Neuronal stem cell (in vitro differentiated cells): ENCODE measurements around the gene KLHL7. TPM values are rescaled to one million over a fixed set of nuclear protein-coding genes. Genes with fewer than 3 reads are reported as not detected.

Experiments used
- DNase-seq: peaks from one replicate; pipeline ENCODE4 v3.0.0-alpha.2; 2013; ENCODE audit warnings: low spot score
- H2AFZ ChIP-seq: one replicate; pipeline ENCODE4 v1.6.1; 2013; ENCODE audit warnings: mild to moderate bottlenecking, low read length, inconsistent platforms
- H2AK5ac ChIP-seq: 2 replicates; pipeline ENCODE4 v1.6.1; 2013; ENCODE audit warnings: low read depth, mild to moderate bottlenecking, inconsistent platforms, low read length, moderate library complexity, mixed read lengths
- H2BK120ac ChIP-seq: 2 replicates; pipeline ENCODE4 v1.6.1; 2013; ENCODE audit warnings: low read depth, mild to moderate bottlenecking, inconsistent platforms, low read length, moderate library complexity, mixed read lengths
- H2BK12ac ChIP-seq: one replicate; pipeline ENCODE4 v1.6.1; 2013; ENCODE audit warnings: low read length, inconsistent platforms
- H2BK15ac ChIP-seq: 2 replicates; pipeline ENCODE4 v1.6.1; 2013; ENCODE audit warnings: mild to moderate bottlenecking, low read length, inconsistent platforms, mixed read lengths
- H2BK5ac ChIP-seq: one replicate; pipeline ENCODE4 v1.6.1; 2013; ENCODE audit warnings: inconsistent platforms, mild to moderate bottlenecking, low read length, moderate library complexity
- H3K14ac ChIP-seq: one replicate; pipeline ENCODE4 v1.6.1; 2013; ENCODE audit warnings: low read length, inconsistent platforms
- H3K18ac ChIP-seq: 2 replicates; pipeline ENCODE4 v1.6.1; 2013; ENCODE audit warnings: low read length, inconsistent platforms
- H3K23ac ChIP-seq: 2 replicates; pipeline ENCODE4 v1.6.1; 2013; ENCODE audit warnings: low read depth, mild to moderate bottlenecking, mixed read lengths, low read length, inconsistent platforms; ENCODE audit not compliant: poor library complexity
- H3K27ac ChIP-seq: replicated peaks from 3 replicates; pipeline ENCODE4 v1.5.1; 2013; ENCODE audit warnings: low read length, inconsistent platforms
- H3K27me3 ChIP-seq, 3 experiments: 2 replicates each; pipeline ENCODE4 v1.6.1; 2013; ENCODE audit warnings: low read length in 3 of 3, mild to moderate bottlenecking in 2 of 3, inconsistent platforms in 1 of 3, low read depth in 1 of 3, mixed read lengths in 1 of 3, moderate library complexity in 1 of 3; ENCODE audit not compliant: control insufficient read depth in 3 of 3, insufficient read depth in 3 of 3
- H3K36me3 ChIP-seq, 2 donors: replicated peaks in 1 of 2; 2 replicates each; pipeline ENCODE4 v1.6.1; 2013; ENCODE audit warnings: low read length in 2 of 2; ENCODE audit not compliant: control insufficient read depth in 2 of 2, insufficient read depth in 2 of 2
- H3K4ac ChIP-seq: 2 replicates; pipeline ENCODE4 v1.6.1; 2013; ENCODE audit warnings: inconsistent platforms, mild to moderate bottlenecking, low read length, moderate library complexity
- H3K4me1 ChIP-seq, 2 donors: 1 replicate in 1 of 2; 2 replicates in 1 of 2; pipeline ENCODE4 v1.6.1; 2013; ENCODE audit warnings: low read length in 2 of 2, low read depth in 1 of 2; ENCODE audit not compliant: control insufficient read depth in 2 of 2, insufficient read depth in 1 of 2
- H3K4me2 ChIP-seq: one replicate; pipeline ENCODE4 v1.6.1; 2013; ENCODE audit warnings: mild to moderate bottlenecking, low read length, inconsistent platforms; ENCODE audit not compliant: insufficient read depth, poor library complexity, severe bottlenecking
- H3K4me3 ChIP-seq, 2 donors: 2 replicates each; pipeline ENCODE4 v1.5.1; 2013; ENCODE audit warnings: low read length in 2 of 2, mild to moderate bottlenecking in 2 of 2, inconsistent platforms in 1 of 2, moderate library complexity in 1 of 2
- H3K79me1 ChIP-seq: one replicate; pipeline ENCODE4 v1.6.1; 2013; ENCODE audit warnings: low read depth, mild to moderate bottlenecking, inconsistent platforms, low read length, moderate library complexity
- H3K9ac ChIP-seq: one replicate; pipeline ENCODE4 v1.6.1; 2013; ENCODE audit warnings: mild to moderate bottlenecking, low read depth, low read length, inconsistent platforms; ENCODE audit not compliant: poor library complexity
- H3K9me3 ChIP-seq, 2 donors: replicated peaks in 1 of 2; 2 replicates each; pipeline versions ENCODE3 to v1.6.1; 2013; ENCODE audit warnings: low read length in 2 of 2, mild to moderate bottlenecking in 2 of 2, inconsistent platforms in 1 of 2, low read depth in 1 of 2, mixed read lengths in 1 of 2, moderate library complexity in 1 of 2; ENCODE audit not compliant: control insufficient read depth in 2 of 2, insufficient read depth in 1 of 2
- H4K8ac ChIP-seq: one replicate; pipeline ENCODE4 v1.6.1; 2013; ENCODE audit warnings: low read depth, mild to moderate bottlenecking, inconsistent platforms, low read length, moderate library complexity
- H4K91ac ChIP-seq: one replicate; pipeline ENCODE4 v1.6.1; 2013; ENCODE audit warnings: low read length, low read depth, mild to moderate bottlenecking, inconsistent platforms; ENCODE audit not compliant: poor library complexity
- WGBS, 2 donors: extraction: QIAGEN DNeasy Blood & Tissue Kit; methylation state at CpG; one replicate each; pipeline ENCODE4 v1.1.7; 2013; ENCODE audit warnings: missing lambda C conversion rate in 2 of 2, mixed read lengths in 1 of 2; ENCODE audit not compliant: insufficient read length in 2 of 2, insufficient replicate concordance in 1 of 2; ENCODE audit errors: extremely low coverage in 2 of 2; 5-methylcytosine and 5-hydroxymethylcytosine counted together
- polyA plus RNA-seq, 2 experiments: library from polyadenylated mRNA; stranded (reverse); fragments of 200-250 nt; gene quantifications; one replicate each; pipeline ENCODE4 v1.2.3, GENCODE V29; 2013

KLHL7 gene, protein sequence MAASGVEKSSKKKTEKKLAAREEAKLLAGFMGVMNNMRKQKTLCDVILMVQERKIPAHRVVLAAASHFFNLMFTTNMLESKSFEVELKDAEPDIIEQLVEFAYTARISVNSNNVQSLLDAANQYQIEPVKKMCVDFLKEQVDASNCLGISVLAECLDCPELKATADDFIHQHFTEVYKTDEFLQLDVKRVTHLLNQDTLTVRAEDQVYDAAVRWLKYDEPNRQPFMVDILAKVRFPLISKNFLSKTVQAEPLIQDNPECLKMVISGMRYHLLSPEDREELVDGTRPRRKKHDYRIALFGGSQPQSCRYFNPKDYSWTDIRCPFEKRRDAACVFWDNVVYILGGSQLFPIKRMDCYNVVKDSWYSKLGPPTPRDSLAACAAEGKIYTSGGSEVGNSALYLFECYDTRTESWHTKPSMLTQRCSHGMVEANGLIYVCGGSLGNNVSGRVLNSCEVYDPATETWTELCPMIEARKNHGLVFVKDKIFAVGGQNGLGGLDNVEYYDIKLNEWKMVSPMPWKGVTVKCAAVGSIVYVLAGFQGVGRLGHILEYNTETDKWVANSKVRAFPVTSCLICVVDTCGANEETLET
- 55.9 TPM for polyA plus RNA-seq (2013, experiment 1 of 2)
- 56.5 TPM for polyA plus RNA-seq (2013, experiment 2 of 2)

DNA sequence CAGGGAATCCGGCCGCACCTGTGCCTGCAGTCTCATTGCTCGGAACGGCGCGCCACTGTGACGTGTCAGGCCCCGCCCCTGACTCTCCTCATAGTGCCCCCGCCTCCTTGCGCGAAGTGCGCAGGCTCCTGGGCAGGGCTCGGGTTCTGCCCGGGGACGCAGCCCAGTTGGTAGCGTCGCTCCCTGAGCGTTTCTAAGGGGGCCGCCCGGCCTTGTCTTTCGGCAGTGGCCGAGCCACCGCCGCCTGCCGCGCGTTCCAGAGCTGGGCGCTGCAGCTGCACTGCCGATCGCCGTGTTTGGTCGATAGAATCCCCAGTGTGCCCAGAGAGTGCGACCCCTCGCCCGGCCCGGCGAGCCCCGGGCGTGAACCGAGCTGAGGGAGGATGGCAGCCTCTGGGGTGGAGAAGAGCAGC lies at the start of gene KLHL7:
Gene KLHL7, plus strand, starts transcription at position 142 of the 413 bp plus-strand sequence. Its CDS starts 242 bp downstream, at position 384.
- Histone ChIP-seq H2BK15ac (no peak within 1 kb of the TSS), H4K8ac (no peak within 1 kb of the TSS), H3K9me3 (peaks cover 1 to 8% of the 10 kb centered on the region in 2 donors), H3K23ac (peak within 1 kb of the TSS; percentile 21), H2BK5ac (peak within 1 kb of the TSS; percentile 98), H2AK5ac (no peak within 1 kb of the TSS), H2BK12ac (peak within 1 kb of the TSS; percentile 42), H3K79me1 (no peaks in the 10 kb centered on the region), H3K4me1 (peaks cover 4 to 5% of the 10 kb centered on the region in 2 donors), H3K36me3 (peaks cover 2 to 19% of the 10 kb centered on the region in 2 donors), H4K91ac (peak within 1 kb of the TSS; percentile 46), H2BK120ac (no peak within 1 kb of the TSS), H3K27ac (peak within 1 kb of the TSS; percentile 91), H3K14ac (peak within 1 kb of the TSS; percentile 73), H3K4ac (no peak within 1 kb of the TSS), H3K4me3 (peak within 1 kb of the TSS; percentile 87 to 100), H3K18ac (peak within 1 kb of the TSS; percentile 96), H3K9ac (peak within 1 kb of the TSS; percentile 97), H2AFZ (peak within 1 kb of the TSS; percentile 97), H3K27me3 (no peaks in the 10 kb centered on the region), H3K4me2 (peak within 1 kb of the TSS; percentile 82)
- no CpG with 5 or more reads among the region's 40 CpGs for WGBS, 2 donors
- peak; percentile 93 for DNase-seq

DNA sequence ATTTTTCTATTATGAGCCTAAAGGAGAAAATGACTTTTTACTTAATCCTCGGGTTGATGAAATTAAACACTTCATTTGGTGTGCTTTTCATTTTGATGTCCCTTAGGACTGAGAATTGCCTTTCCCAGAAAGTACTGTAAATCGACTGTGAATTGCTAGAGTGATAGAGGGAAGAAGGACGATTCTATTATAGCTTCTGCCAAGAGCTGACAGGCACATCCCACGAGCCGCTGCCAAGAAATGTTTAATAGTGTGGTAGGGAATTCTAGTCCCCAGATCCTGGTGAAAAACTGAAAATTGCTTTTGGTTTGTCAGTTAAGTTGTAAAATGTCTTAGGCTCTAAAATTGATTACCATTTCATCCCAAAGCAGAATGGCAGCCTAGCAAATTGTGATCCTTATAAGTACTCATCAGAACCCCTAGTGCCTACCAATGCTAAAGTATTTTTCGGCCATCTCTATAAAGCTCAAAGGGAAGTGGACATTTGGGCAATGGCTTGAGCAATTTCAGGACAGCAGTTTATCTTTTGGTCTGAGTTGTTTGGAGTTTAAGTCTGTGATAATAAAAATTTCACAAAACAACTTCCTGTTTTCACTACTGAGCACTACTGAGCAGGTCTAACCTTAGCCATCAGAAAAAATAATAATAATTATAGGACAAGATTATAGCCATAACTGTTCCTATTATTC lies 47.0 kb upstream of the KLHL7 start:
- Histone ChIP-seq H4K8ac (no peak overlapping the region), H2BK5ac (no peak overlapping the region), H2BK120ac (no peak overlapping the region), H3K23ac (no peak overlapping the region), H3K36me3 (no peaks in the 10 kb centered on the region), H2BK15ac (no peak overlapping the region), H3K79me1 (no peaks in the 10 kb centered on the region), H3K4me3 (no peak overlapping the region), H3K18ac (no peak overlapping the region), H3K4me2 (no peak overlapping the region), H2AK5ac (no peak overlapping the region), H3K27ac (no peak overlapping the region), H2AFZ (no peak overlapping the region), H2BK12ac (no peak overlapping the region), H3K9ac (no peak overlapping the region), H3K4me1 (peaks cover 0 to 1% of the 10 kb centered on the region in 2 donors), H3K27me3 (no peaks in the 10 kb centered on the region), H3K9me3 (no peaks in the 10 kb centered on the region), H3K4ac (no peak overlapping the region), H4K91ac (no peak overlapping the region), H3K14ac (no peak overlapping the region)
- no CpG with 5 or more reads among the region's 6 CpGs for WGBS, 2 donors
- DNase-seq: no peak

DNA sequence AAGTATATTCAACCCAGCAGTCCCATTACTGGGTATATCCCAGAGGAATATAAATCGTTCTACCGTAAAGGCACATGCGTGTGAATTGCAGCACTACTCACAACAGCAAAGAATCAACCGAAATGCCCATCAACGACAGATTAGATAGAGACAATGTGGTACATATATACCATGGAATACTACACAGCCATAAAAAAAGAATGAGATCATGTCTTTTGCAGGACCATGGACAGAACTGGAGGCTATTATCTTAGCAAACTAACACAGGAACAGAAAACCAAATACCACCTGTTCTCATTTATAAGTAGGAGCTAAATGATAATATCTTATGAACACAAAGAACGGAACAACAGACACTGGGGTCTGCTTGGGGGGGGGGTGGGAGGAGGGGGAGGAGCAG lies 44.3 kb upstream of the KLHL7 start:
- no CpG with 5 or more reads among the region's 6 CpGs for WGBS, 2 donors
- no peak overlapping the region for H3K14ac ChIP-seq
- H3K4me3 ChIP-seq: no peak overlapping the region
- DNase-seq: no peak
- H3K4ac ChIP-seq: no peak overlapping the region
- H2BK5ac ChIP-seq: no peak overlapping the region
- H2AK5ac ChIP-seq: no peak overlapping the region
- no peak overlapping the region for H3K9ac ChIP-seq
- no peak overlapping the region for H2BK120ac ChIP-seq
- no peaks in the 10 kb centered on the region for H3K36me3 ChIP-seq
- no peak overlapping the region for H2AFZ ChIP-seq
- no peak overlapping the region for H3K27ac ChIP-seq
- no peak overlapping the region for H3K18ac ChIP-seq
- H3K4me1 ChIP-seq: peaks cover 0 to 1% of the 10 kb centered on the region in 2 donors
- H3K27me3 ChIP-seq: peaks cover 0 to 5% (median 0%) of the 10 kb centered on the region in 3 experiments
- H3K9me3 ChIP-seq: no peaks in the 10 kb centered on the region
- no peak overlapping the region for H2BK15ac ChIP-seq
- H3K79me1 ChIP-seq: no peaks in the 10 kb centered on the region
- H4K8ac ChIP-seq: no peak overlapping the region
- H4K91ac ChIP-seq: no peak overlapping the region
- no peak overlapping the region for H2BK12ac ChIP-seq
- no peak overlapping the region for H3K4me2 ChIP-seq
- H3K23ac ChIP-seq: no peak overlapping the region

DNA sequence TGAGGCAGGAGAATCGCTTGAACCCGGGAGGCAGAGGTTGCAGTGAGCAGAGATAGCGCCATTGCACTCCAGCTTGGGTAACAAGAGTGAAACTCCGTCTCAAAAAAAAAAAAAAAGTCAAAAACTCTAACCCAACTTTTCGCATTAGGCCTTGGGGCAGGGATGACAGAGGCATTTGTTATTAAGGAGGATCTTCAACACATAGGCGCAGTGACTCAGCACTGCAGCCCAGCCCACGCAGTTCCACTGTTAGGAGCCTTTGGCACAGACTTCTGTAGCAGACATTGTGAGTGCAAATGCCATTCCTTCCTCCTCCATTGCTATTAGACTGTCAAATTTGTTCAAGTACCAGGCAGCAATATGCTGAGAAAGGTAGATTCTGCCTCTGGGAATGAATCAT lies 43.1 kb upstream of the KLHL7 start:
- Histone ChIP-seq H3K27me3 (peaks cover 0 to 5% (median 0%) of the 10 kb centered on the region in 3 experiments), H2AFZ (no peak overlapping the region), H3K23ac (no peak overlapping the region), H2AK5ac (no peak overlapping the region), H2BK15ac (no peak overlapping the region), H3K4ac (no peak overlapping the region), H3K14ac (no peak overlapping the region), H4K91ac (no peak overlapping the region), H4K8ac (no peak overlapping the region), H3K36me3 (no peaks in the 10 kb centered on the region), H3K79me1 (no peaks in the 10 kb centered on the region), H3K9ac (no peak overlapping the region), H3K18ac (no peak overlapping the region), H3K4me1 (peaks cover 0 to 1% of the 10 kb centered on the region in 2 donors), H2BK5ac (no peak overlapping the region), H3K9me3 (no peaks in the 10 kb centered on the region), H3K4me2 (no peak overlapping the region), H3K27ac (no peak overlapping the region), H3K4me3 (no peak overlapping the region), H2BK12ac (no peak overlapping the region), H2BK120ac (no peak overlapping the region)
- WGBS, 2 donors: no CpG with 5 or more reads among the region's 7 CpGs
- no peak for DNase-seq
